ENCODE results near the gene FRYL.
"Not testable (repeated sequence)": the region's sequence is repeated elsewhere in the genome, so short reads cannot be mapped to it uniquely, and the experiment has no call there.

FRYL gene

GRCh38 chr4:48483006-48483776, 296.9 kb downstream of the FRYL start, which contains the start of gene SLC10A4:
SLC10A4 (plus strand) TSS chr4:48483343; CDS start chr4:48483562, 219 bp downstream.
- DNase-seq = no peak

- no peak for DNase-seq
Observed at GRCh38 chr4:48481581-48481980, 298.5 kb downstream of the FRYL start.

GRCh38 chr4:48478273-48478672, 301.8 kb downstream of the FRYL start:
- no peak for DNase-seq

- no peak for DNase-seq
Observed at GRCh38 chr4:48475770-48476169, 304.3 kb downstream of the FRYL start.

- no peak for DNase-seq
Observed at GRCh38 chr4:48472794-48473193, 307.3 kb downstream of the FRYL start.

- DNase-seq = peak in 1 of 2 donors; percentile 44
Observed at GRCh38 chr4:48470570-48470969, 309.5 kb downstream of the FRYL start.

GRCh38 chr4:48470137-48470536, 309.9 kb downstream of the FRYL start:
- DNase-seq = no peak

GRCh38 chr4:48467891-48468290, 312.2 kb downstream of the FRYL start:
- no peak for DNase-seq

- no peak for DNase-seq
Observed at GRCh38 chr4:48467442-48467841, 312.6 kb downstream of the FRYL start.

- no peak for DNase-seq
Observed at GRCh38 chr4:48462363-48462762, 317.7 kb downstream of the FRYL start.

- DNase-seq = no peak
Observed at GRCh38 chr4:48461000-48461399, 319.1 kb downstream of the FRYL start.

- no peak for DNase-seq
Observed at GRCh38 chr4:48454591-48454990, 325.5 kb downstream of the FRYL start.

GRCh38 chr4:48451656-48452055, 328.4 kb downstream of the FRYL start:
- DNase-seq = not testable (repeated sequence)

GRCh38 chr4:48450740-48451139, 329.3 kb downstream of the FRYL start:
- no peak for DNase-seq

GRCh38 chr4:48449151-48449550, 330.9 kb downstream of the FRYL start:
- DNase-seq = no peak
